CD8-positive, alpha-beta memory T cell (primary cell): ENCODE results near the gene SEMA3C. TPM values are rescaled to one million over a fixed set of nuclear protein-coding genes. Genes with fewer than 3 reads are reported as not detected.
A peak's percentile ranks its signal among the peaks of the same experiment; 100 is the strongest.
"Not testable (repeated sequence)": the region's sequence is repeated elsewhere in the genome, so short reads cannot be mapped to it uniquely, and the experiment has no call there.

Experiments
- CTCF ChIA-PET: fragments of 350-600 bp; sonication (Branson Sonifier 250); formaldehyde crosslinking; loops from one replicate; lab custom pipeline; 2021; ENCODE audit warnings: antibody characterized with exemption; lab: Charles Lee
- POLR2A ChIA-PET: fragments of 350-600 bp; sonication (Branson Sonifier 250); formaldehyde crosslinking; loops from one replicate; lab custom pipeline; 2021; ENCODE audit warnings: antibody characterized with exemption; lab: Charles Lee
- DNase-seq, 5 donors: peaks; one replicate each; pipeline versions ENCODE4 v3.0.0 to v3.0.0-alpha.2; 2020 to 2022; ENCODE audit warnings: mixed read lengths in 1 of 5
- H3K27ac ChIP-seq: one replicate; pipeline ENCODE4 v1.7.0; 2013; ENCODE audit warnings: low read depth, mild to moderate bottlenecking, low read length, moderate library complexity
- H3K27me3 ChIP-seq: 2 replicates; pipeline ENCODE4 v1.7.0; 2013; ENCODE audit warnings: low read length, mild to moderate bottlenecking; ENCODE audit not compliant: insufficient read depth, poor library complexity, severe bottlenecking
- H3K36me3 ChIP-seq: 2 replicates; pipeline ENCODE4 v1.7.0; 2013; ENCODE audit warnings: mild to moderate bottlenecking, low read length, moderate library complexity; ENCODE audit not compliant: insufficient read depth
- H3K4me1 ChIP-seq: 2 replicates; pipeline ENCODE4 v1.7.0; 2013; ENCODE audit warnings: mild to moderate bottlenecking, low read length, moderate library complexity; ENCODE audit not compliant: insufficient read depth
- H3K4me3 ChIP-seq: 2 replicates; pipeline ENCODE4 v1.7.0; 2013; ENCODE audit warnings: mild to moderate bottlenecking, low read length
- H3K9me3 ChIP-seq: 2 replicates; pipeline ENCODE4 v1.7.0; 2013; ENCODE audit warnings: mild to moderate bottlenecking, low read length
- H3K27ac Mint-ChIP-seq, 8 donors: one replicate each; pipeline ENCODE4 v1.8.0; 2020 to 2021; ENCODE audit warnings: mixed read lengths in 8 of 8, mild to moderate bottlenecking in 6 of 8, inconsistent platforms in 3 of 8, moderate library complexity in 3 of 8
- H3K27me3 Mint-ChIP-seq, 2 donors: one replicate each; pipeline ENCODE4 v1.8.0; 2020 to 2021; ENCODE audit warnings: mixed read lengths in 2 of 2, mild to moderate bottlenecking in 1 of 2, moderate library complexity in 1 of 2
- H3K36me3 Mint-ChIP-seq, 3 donors: one replicate each; pipeline ENCODE4 v1.8.0; 2020 to 2021; ENCODE audit warnings: mixed read lengths in 3 of 3, inconsistent platforms in 1 of 3, mild to moderate bottlenecking in 1 of 3
- H3K4me1 Mint-ChIP-seq, 3 donors: one replicate each; pipeline ENCODE4 v1.8.0; 2020 to 2021; ENCODE audit warnings: mixed read lengths in 3 of 3, inconsistent platforms in 1 of 3, mild to moderate bottlenecking in 1 of 3
- H3K4me3 Mint-ChIP-seq, 7 donors: one replicate each; pipeline ENCODE4 v1.8.0; 2020 to 2021; ENCODE audit warnings: mixed read lengths in 7 of 7, mild to moderate bottlenecking in 6 of 7, moderate library complexity in 4 of 7, inconsistent platforms in 2 of 7
- H3K9me3 Mint-ChIP-seq, 5 donors: one replicate each; pipeline ENCODE4 v1.8.0; 2020 to 2022; ENCODE audit warnings: mixed read lengths in 5 of 5, mild to moderate bottlenecking in 3 of 5, moderate library complexity in 2 of 5, inconsistent platforms in 1 of 5
- polyA plus RNA-seq: library from polyadenylated mRNA; unstranded; fragments of 300-500 nt; fragmentation: Illumina TruSeq; gene quantifications from one replicate; pipeline ENCODE4 v1.2.3, GENCODE V29; 2021
- total RNA-seq, 2 experiments: library from RNA; stranded (reverse); gene quantifications; one replicate each; pipeline ENCODE4 v1.2.3, GENCODE V29; 2021

SEMA3C gene
- total and polyA plus RNA-seq, 3 experiments from 2014 or later = not detected

GRCh38 chr7:80937336-80937735 lies 18.5 kb upstream of the SEMA3C start:
- Histone ChIP-seq H3K4me1 (no peaks in the 10 kb centered on the region), H3K4me3 (no peak overlapping the region), H3K36me3 (no peaks in the 10 kb centered on the region), H3K27me3 (no peaks in the 10 kb centered on the region), H3K9me3 (no peaks in the 10 kb centered on the region), H3K27ac (no peak overlapping the region)
- Mint-ChIP-seq H3K27me3 (no peaks in the 10 kb centered on the region), H3K27ac (no peak overlapping the region), H3K4me1 (no peaks in the 10 kb centered on the region), H3K9me3 (peaks cover 4 to 26% (median 12%) of the 10 kb centered on the region in 5 donors), H3K4me3 (no peak overlapping the region), H3K36me3 (no peaks in the 10 kb centered on the region)
- DNase-seq = no peak
- ChIA-PET CTCF (no interaction called here), POLR2A (no interaction called here)

DNA sequence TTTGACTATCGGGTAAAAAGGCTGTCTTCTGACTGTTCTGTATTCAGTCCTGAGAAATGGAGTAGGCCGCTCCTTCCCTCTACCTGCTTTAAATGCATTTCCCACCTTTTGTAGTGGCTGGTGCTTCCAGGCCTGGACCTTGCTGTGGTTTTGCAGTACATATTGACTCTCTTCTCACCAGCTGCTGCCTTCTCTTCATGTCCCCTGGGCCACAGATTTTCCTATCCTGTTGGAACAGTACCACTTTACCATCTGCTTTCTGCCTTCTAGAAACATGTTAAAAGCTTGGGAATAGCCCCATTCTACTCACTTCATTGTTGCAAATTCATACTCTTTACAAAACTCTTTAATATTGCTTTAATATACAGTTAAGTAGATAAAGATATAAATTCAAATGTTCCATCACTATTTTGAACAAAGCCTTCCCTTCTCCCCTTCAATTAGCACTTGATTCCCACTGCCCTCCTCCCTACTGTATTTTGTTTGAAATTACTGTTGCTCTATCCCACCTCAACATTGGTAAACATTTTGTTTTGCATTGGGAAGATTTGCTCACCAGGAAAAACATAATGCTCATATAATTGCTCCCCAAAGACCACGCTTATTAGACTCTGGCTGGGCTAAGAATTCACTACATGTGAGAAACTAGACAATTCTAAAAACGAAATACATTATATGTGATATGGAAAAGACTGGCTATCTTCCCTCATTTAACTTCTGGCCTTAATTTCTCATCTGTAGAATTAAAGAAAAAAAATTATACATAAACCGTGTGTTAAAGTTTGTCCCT lies 17.3 kb upstream of the SEMA3C start:
- H3K4me3 Mint-ChIP-seq = no peak overlapping the region
- no peaks in the 10 kb centered on the region for H3K4me1 Mint-ChIP-seq
- no peaks in the 10 kb centered on the region for H3K36me3 Mint-ChIP-seq

GRCh38 chr7:80934321-80934720 lies 15.5 kb upstream of the SEMA3C start:
- POLR2A ChIA-PET = no interaction called here
- Mint-ChIP-seq H3K9me3 (peaks cover 5 to 30% (median 16%) of the 10 kb centered on the region in 5 donors), H3K27me3 (no peaks in the 10 kb centered on the region), H3K27ac (no peak overlapping the region), H3K4me1 (no peaks in the 10 kb centered on the region), H3K36me3 (no peaks in the 10 kb centered on the region), H3K4me3 (no peak overlapping the region)
- Histone ChIP-seq H3K36me3 (no peaks in the 10 kb centered on the region), H3K27ac (no peak overlapping the region), H3K4me1 (no peaks in the 10 kb centered on the region), H3K9me3 (no peaks in the 10 kb centered on the region), H3K4me3 (no peak overlapping the region), H3K27me3 (no peaks in the 10 kb centered on the region)
- DNase-seq = no peak
- CTCF ChIA-PET = no interaction called here

More for the DNA sequence above, 17.3 kb upstream of the SEMA3C start:
- CTCF ChIA-PET = no interaction called here
- no peaks in the 10 kb centered on the region for H3K27me3 Mint-ChIP-seq
- no peak for DNase-seq
- peak overlapping the region in 1 of 8 donors; percentile 17 for H3K27ac Mint-ChIP-seq
- no peaks in the 10 kb centered on the region for H3K4me1 ChIP-seq
- no peak overlapping the region for H3K4me3 ChIP-seq
- no peaks in the 10 kb centered on the region for H3K9me3 ChIP-seq
- POLR2A ChIA-PET = no interaction called here
- H3K9me3 Mint-ChIP-seq = peaks cover 8 to 26% (median 13%) of the 10 kb centered on the region in 5 donors
- no peak overlapping the region for H3K27ac ChIP-seq
- no peaks in the 10 kb centered on the region for H3K36me3 ChIP-seq
- no peaks in the 10 kb centered on the region for H3K27me3 ChIP-seq

DNA sequence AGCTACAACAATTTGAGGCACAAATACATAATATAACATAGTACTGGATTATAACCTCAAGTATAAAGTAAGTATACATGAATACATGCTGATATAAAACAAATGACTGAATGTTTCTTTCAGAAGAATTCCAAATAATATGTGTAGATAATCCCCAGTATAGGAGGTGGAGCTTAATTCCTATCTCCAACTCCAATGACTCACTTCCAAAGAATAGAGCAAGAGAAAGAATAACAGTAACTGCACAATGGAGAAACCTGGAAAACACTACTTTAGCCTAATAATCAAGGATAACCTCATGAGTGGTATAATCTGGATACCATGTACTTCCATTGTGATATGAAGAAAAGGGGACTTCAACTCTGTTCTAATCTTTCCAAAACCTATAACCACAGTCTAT lies 13.7 kb upstream of the SEMA3C start:
- Mint-ChIP-seq H3K4me1 (no peaks in the 10 kb centered on the region), H3K9me3 (peaks cover 7 to 30% (median 16%) of the 10 kb centered on the region in 5 donors), H3K36me3 (no peaks in the 10 kb centered on the region), H3K27ac (no peak overlapping the region), H3K27me3 (no peaks in the 10 kb centered on the region), H3K4me3 (no peak overlapping the region)
- no peaks in the 10 kb centered on the region for H3K36me3 ChIP-seq
- ChIA-PET CTCF (no interaction called here), POLR2A (no interaction called here)
- no peaks in the 10 kb centered on the region for H3K9me3 ChIP-seq
- H3K4me1 ChIP-seq = no peaks in the 10 kb centered on the region
- no peaks in the 10 kb centered on the region for H3K27me3 ChIP-seq
- no peak for DNase-seq
- no peak overlapping the region for H3K4me3 ChIP-seq
- H3K27ac ChIP-seq = no peak overlapping the region

GRCh38 chr7:80929619-80930018 lies 10.8 kb upstream of the SEMA3C start:
- no peak overlapping the region for H3K4me3 ChIP-seq
- no peak overlapping the region for H3K27ac ChIP-seq
- POLR2A ChIA-PET = no interaction called here
- H3K36me3 ChIP-seq = no peaks in the 10 kb centered on the region
- H3K4me1 ChIP-seq = no peaks in the 10 kb centered on the region
- CTCF ChIA-PET = no interaction called here
- Mint-ChIP-seq H3K4me3 (no peak overlapping the region), H3K9me3 (peaks cover 5 to 32% (median 18%) of the 10 kb centered on the region in 5 donors), H3K4me1 (no peaks in the 10 kb centered on the region), H3K27me3 (no peaks in the 10 kb centered on the region), H3K36me3 (no peaks in the 10 kb centered on the region), H3K27ac (no peak overlapping the region)
- H3K9me3 ChIP-seq = no peaks in the 10 kb centered on the region
- H3K27me3 ChIP-seq = no peaks in the 10 kb centered on the region
- no peak for DNase-seq

DNA sequence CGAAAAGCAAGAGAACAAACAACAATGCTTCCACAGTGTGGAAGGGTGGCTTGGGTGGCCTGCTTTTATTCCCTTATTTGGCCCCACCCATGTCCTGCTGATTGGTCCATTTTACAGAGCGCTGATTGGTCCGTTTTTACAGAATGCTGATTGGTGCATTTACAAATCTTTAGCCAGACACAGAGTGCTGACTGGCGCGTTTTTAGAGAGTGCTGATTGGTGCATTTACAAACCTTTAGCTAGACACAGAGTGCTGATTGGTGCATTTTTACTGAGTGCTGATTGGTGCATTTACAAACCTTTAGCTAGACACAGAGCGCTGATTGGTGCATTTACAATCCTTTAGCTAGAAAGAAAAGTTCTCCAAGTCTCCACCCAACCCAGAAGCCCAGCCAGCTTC lies 8.1 kb upstream of the SEMA3C start:
- not testable (repeated sequence) for H3K27ac Mint-ChIP-seq

DNA sequence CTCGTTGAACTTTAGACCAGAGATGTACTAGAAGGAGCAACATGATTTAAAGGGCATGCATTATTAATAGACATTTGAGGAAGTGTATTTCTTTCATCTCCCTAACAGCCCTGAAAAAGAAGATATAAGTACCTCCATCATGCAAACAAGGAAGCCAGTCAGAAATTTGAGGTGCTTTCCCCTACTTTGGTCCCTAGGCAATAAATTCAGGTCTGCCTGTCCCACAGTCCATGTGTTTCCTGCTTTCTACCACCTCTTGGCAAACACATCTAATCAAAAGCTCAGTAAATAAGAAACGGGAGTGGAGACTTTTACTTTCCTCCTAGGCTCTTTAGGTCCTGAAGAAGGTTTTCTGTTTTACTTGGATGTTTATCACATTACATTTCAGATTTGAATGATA lies 5.2 kb upstream of the SEMA3C start:
- H3K4me1 Mint-ChIP-seq = no peaks in the 10 kb centered on the region
- H3K27ac Mint-ChIP-seq = no peak overlapping the region
- ChIA-PET POLR2A (no interaction called here), CTCF (no interaction called here)
- H3K4me3 Mint-ChIP-seq = no peak overlapping the region
- Histone ChIP-seq H3K27me3 (no peaks in the 10 kb centered on the region), H3K36me3 (no peaks in the 10 kb centered on the region), H3K9me3 (no peaks in the 10 kb centered on the region), H3K27ac (no peak overlapping the region), H3K4me3 (no peak overlapping the region), H3K4me1 (no peaks in the 10 kb centered on the region)
- no peaks in the 10 kb centered on the region for H3K36me3 Mint-ChIP-seq
- DNase-seq = no peak
- H3K27me3 Mint-ChIP-seq = peaks cover 0 to 9% of the 10 kb centered on the region in 2 donors
- peaks cover 6 to 16% (median 8%) of the 10 kb centered on the region in 5 donors for H3K9me3 Mint-ChIP-seq

More for the DNA sequence above, 8.1 kb upstream of the SEMA3C start:
- DNase-seq, H3K9me3 ChIP-seq, H3K36me3 ChIP-seq, H3K4me3 Mint-ChIP-seq, H3K4me1 ChIP-seq, H3K4me3 ChIP-seq, H3K27me3 ChIP-seq, H3K27ac ChIP-seq, H3K36me3 Mint-ChIP-seq, H3K4me1 Mint-ChIP-seq, H3K27me3 Mint-ChIP-seq, CTCF ChIA-PET, POLR2A ChIA-PET: not testable (repeated sequence)
- H3K9me3 Mint-ChIP-seq = peaks cover 5 to 18% (median 12%) of the 10 kb centered on the region in 5 donors

- H3K27ac Mint-ChIP-seq = no peak overlapping the region
- Histone ChIP-seq H3K27me3 (no peaks in the 10 kb centered on the region), H3K9me3 (no peaks in the 10 kb centered on the region), H3K4me3 (no peak overlapping the region), H3K36me3 (no peaks in the 10 kb centered on the region), H3K27ac (no peak overlapping the region), H3K4me1 (no peaks in the 10 kb centered on the region)
- peaks cover 3 to 14% of the 10 kb centered on the region in 2 donors for H3K27me3 Mint-ChIP-seq
- H3K4me1 Mint-ChIP-seq = no peaks in the 10 kb centered on the region
- ChIA-PET CTCF (no interaction called here), POLR2A (no interaction called here)
- DNase-seq = no peak
- peaks cover 8 to 16% (median 10%) of the 10 kb centered on the region in 5 donors for H3K9me3 Mint-ChIP-seq
- H3K4me3 Mint-ChIP-seq = no peak overlapping the region
- H3K36me3 Mint-ChIP-seq = no peaks in the 10 kb centered on the region
Measured at GRCh38 chr7:80923211-80923612, 4.4 kb upstream of the SEMA3C start.
